SU-DHL-6 (cell line): ENCODE data around the gene SCGN.

ENCODE experiments used
- H2AFZ ChIP-seq: fragments of 200-600 bp; sonication (generic); 2 replicates; pipeline ENCODE4 v1.6.1; 2014; ENCODE audit warnings: low read depth, mild to moderate bottlenecking, moderate library complexity, mixed read lengths, antibody characterized with exemption, low read length; ENCODE audit not compliant: severe bottlenecking
- H3F3A ChIP-seq: fragments of 200-600 bp; shearing (Covaris generic); 2 replicates; pipeline ENCODE4 v1.6.0; 2016; ENCODE audit warnings: antibody characterized with exemption, mild to moderate bottlenecking; ENCODE audit not compliant: insufficient read depth
- H3K27ac ChIP-seq: fragments of 200-600 bp; sonication (generic); 2 replicates; pipeline ENCODE4 v1.5.1; 2016; ENCODE audit warnings: low read depth, mild to moderate bottlenecking, low read length, moderate library complexity, mixed read lengths
- H3K27me3 ChIP-seq: fragments of 200-600 bp; sonication (generic), shearing (Covaris generic); 2 replicates; pipeline ENCODE4 v1.6.0; 2014; ENCODE audit warnings: mild to moderate bottlenecking, low read length
- H3K36me3 ChIP-seq: fragments of 200-600 bp; sonication (generic); 2 replicates; pipeline ENCODE4 v1.6.1; 2014; ENCODE audit warnings: mild to moderate bottlenecking, low read length, mixed read lengths
- H3K4me2 ChIP-seq: fragments of 300-600, 200-600 bp; shearing (Covaris generic), sonication (generic); 2 replicates; pipeline ENCODE4 v1.6.0; 2014; ENCODE audit warnings: low read length, low read depth, mild to moderate bottlenecking; ENCODE audit not compliant: poor library complexity, severe bottlenecking
- H3K4me3 ChIP-seq: fragments of 200-600 bp; sonication (generic); 2 replicates; pipeline ENCODE4 v1.5.1; 2014; ENCODE audit warnings: antibody characterized with exemption, low read length, mild to moderate bottlenecking, mixed read lengths; ENCODE audit not compliant: insufficient read depth, poor library complexity, severe bottlenecking
- H3K79me2 ChIP-seq: fragments of 200-600 bp; sonication (generic); 2 replicates; pipeline ENCODE4 v1.6.1; 2014; ENCODE audit warnings: mild to moderate bottlenecking, low read length, moderate library complexity; ENCODE audit not compliant: insufficient read depth
- H3K9ac ChIP-seq: fragments of 200-600 bp; sonication (generic); 2 replicates; pipeline ENCODE4 v1.7.0; 2014; ENCODE audit warnings: mild to moderate bottlenecking, low read length
- H3K9me2 ChIP-seq: fragments of 200-600 bp; sonication (generic); replicated peaks from 2 replicates; pipeline ENCODE4 v1.6.1; 2014; ENCODE audit warnings: low read length; ENCODE audit not compliant: insufficient read depth
- H3K9me3 ChIP-seq: fragments of 200-600 bp; sonication (generic); 2 replicates; pipeline ENCODE4 v1.6.1; 2014; ENCODE audit warnings: low read length, mixed read lengths; ENCODE audit not compliant: insufficient read depth
- H4K20me1 ChIP-seq: fragments of 200-600 bp; sonication (generic); 2 replicates; pipeline ENCODE4 v1.6.1; 2014; ENCODE audit warnings: low read depth, mild to moderate bottlenecking, antibody characterized with exemption, low read length, moderate library complexity, mixed read lengths
- CTCF ChIP-seq: fragments of 200-600 bp; sonication (generic); IDR thresholded peaks from one replicate; pipeline ENCODE4 v1.5.1; 2017; ENCODE audit warnings: antibody characterized with exemption, mild to moderate bottlenecking, low read length, moderate library complexity; ENCODE audit not compliant: insufficient read depth, poor library complexity, severe bottlenecking
- EZH2phosphoT487 ChIP-seq: fragments of 200-600 bp; sonication (generic), shearing (Covaris generic); conservative IDR thresholded peaks from 2 replicates; pipeline ENCODE4 v1.6.1; 2018; ENCODE audit warnings: mild to moderate bottlenecking, antibody characterized with exemption, low read length, moderate library complexity, mixed read lengths

SCGN gene

GRCh38 chr6:25620391-25620790, 31.6 kb upstream of the SCGN start:
- Histone ChIP-seq H3K9me3 (no peaks in the 10 kb centered on the region), H3K4me2 (no peak overlapping the region), H3K27me3 (no peaks in the 10 kb centered on the region), H3K36me3 (no peaks in the 10 kb centered on the region), H3K27ac (no peak overlapping the region), H3F3A (no peaks in the 10 kb centered on the region), H2AFZ (no peak overlapping the region), H3K79me2 (no peaks in the 10 kb centered on the region), H3K9me2 (no peaks in the 10 kb centered on the region), H3K4me3 (no peak overlapping the region), H3K9ac (no peak overlapping the region), H4K20me1 (no peaks in the 10 kb centered on the region)
- TF ChIP-seq EZH2phosphoT487 (no peak), CTCF (no peak)

GRCh38 chr6:25623065-25623464, 28.9 kb upstream of the SCGN start:
- Histone ChIP-seq H3K27me3 (no peaks in the 10 kb centered on the region), H3K9me3 (no peaks in the 10 kb centered on the region), H3K9me2 (no peaks in the 10 kb centered on the region), H3F3A (no peaks in the 10 kb centered on the region), H3K4me3 (no peak overlapping the region), H3K4me2 (no peak overlapping the region), H3K27ac (no peak overlapping the region), H2AFZ (no peak overlapping the region), H3K36me3 (no peaks in the 10 kb centered on the region), H3K9ac (no peak overlapping the region), H3K79me2 (no peaks in the 10 kb centered on the region), H4K20me1 (no peaks in the 10 kb centered on the region)
- TF ChIP-seq EZH2phosphoT487 (no peak), CTCF (no peak)

GRCh38 chr6:25623879-25624278, 28.1 kb upstream of the SCGN start:
- Histone ChIP-seq H3K4me3 (no peak overlapping the region), H3F3A (no peaks in the 10 kb centered on the region), H3K9me3 (no peaks in the 10 kb centered on the region), H3K9ac (no peak overlapping the region), H3K9me2 (no peaks in the 10 kb centered on the region), H3K36me3 (no peaks in the 10 kb centered on the region), H3K27me3 (no peaks in the 10 kb centered on the region), H4K20me1 (no peaks in the 10 kb centered on the region), H3K27ac (no peak overlapping the region), H3K4me2 (no peak overlapping the region), H3K79me2 (no peaks in the 10 kb centered on the region), H2AFZ (no peak overlapping the region)
- no peak for TF ChIP-seq EZH2phosphoT487
- no peak for TF ChIP-seq CTCF

- Histone ChIP-seq H4K20me1 (no peaks in the 10 kb centered on the region), H3K9me3 (no peaks in the 10 kb centered on the region), H2AFZ (no peak overlapping the region), H3K9ac (no peak overlapping the region), H3K9me2 (no peaks in the 10 kb centered on the region), H3F3A (no peaks in the 10 kb centered on the region), H3K27me3 (no peaks in the 10 kb centered on the region), H3K27ac (no peak overlapping the region), H3K4me2 (no peak overlapping the region), H3K4me3 (no peak overlapping the region), H3K36me3 (no peaks in the 10 kb centered on the region), H3K79me2 (no peaks in the 10 kb centered on the region)
- TF ChIP-seq EZH2phosphoT487 (no peak), CTCF (no peak)
Observed at GRCh38 chr6:25627001-25627400, 25.0 kb upstream of the SCGN start.
